ENCODE measurements around the gene ITGA4. TPM values are rescaled to one million over a fixed set of nuclear protein-coding genes. Genes with fewer than 3 reads are reported as not detected.

Gene ITGA4
- total RNA-seq, 1 experiment from 2014 or later = not detected

DNA sequence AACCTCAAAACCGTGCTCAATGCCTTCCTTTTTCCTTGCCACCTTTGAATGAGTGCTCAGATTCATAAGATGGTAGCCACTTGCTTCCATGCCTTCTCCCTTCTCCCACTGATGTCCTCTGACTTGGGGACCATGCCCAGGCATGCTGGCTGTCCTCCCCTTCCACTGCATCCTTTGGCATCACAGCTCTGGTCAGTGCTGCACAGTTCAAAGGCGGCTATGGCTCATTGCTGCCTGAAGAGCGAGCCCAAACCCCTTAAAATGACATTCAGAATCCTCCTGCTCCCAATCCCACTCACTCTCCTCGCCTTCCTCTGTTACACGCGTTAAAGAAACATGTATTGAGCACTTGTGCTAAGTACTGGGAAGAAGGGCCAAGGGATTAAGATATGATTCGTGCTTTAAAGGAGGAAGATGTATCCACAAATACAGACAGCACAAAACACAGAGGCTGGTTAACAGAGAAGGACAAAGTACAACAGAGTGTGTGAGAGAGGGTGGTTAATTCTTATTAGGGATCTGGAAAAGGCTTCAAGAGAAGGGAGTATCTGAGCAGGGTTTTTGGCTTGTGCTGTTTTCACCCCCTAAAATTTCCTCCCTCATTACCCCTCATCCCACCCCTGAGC, 118.0 kb downstream of the ITGA4 start:
- Histone ChIP-seq H3K27me3 (replicated peaks; ENCODE audit: control insufficient read depth, insufficient read depth, low read length) (no peaks in the 10 kb centered on the region), H3K4me1 (no peaks in the 10 kb centered on the region), H3K36me3 (ENCODE audit: control insufficient read depth, insufficient read depth, low read length) (no peaks in the 10 kb centered on the region), H3K4me3 (ENCODE audit: low read depth, low read length) (no peak overlapping the region), H3K9me3 (no peaks in the 10 kb centered on the region)
- POLR2A ChIA-PET = no interaction called here
- CTCF ChIA-PET = interaction anchor here (1.2 kb wide), 1 partner anchor 140 kb away, joined by 8 read pairs; no protein-coding TSS in a partner anchor
- intact Hi-C loops (cut with micrococcal nuclease; ENCODE audit: unreplicated experiment) = loop anchor here (2.0 to 10.0 kb wide), 3 partner anchors 86 to 560 kb away; partner anchors contain the start of gene ITPRID2
- Mint-ChIP-seq H3K4me3 (ENCODE audit: unreplicated experiment) (no peak overlapping the region), H3K9me3 (ENCODE audit: unreplicated experiment) (no peaks in the 10 kb centered on the region), H3K27me3 (ENCODE audit: insufficient read depth, unreplicated experiment) (peaks cover 4% of the 10 kb centered on the region), H3K27ac (ENCODE audit: unreplicated experiment) (no peak overlapping the region), H3K4me1 (ENCODE audit: low read depth, unreplicated experiment) (no peaks in the 10 kb centered on the region), H3K36me3 (ENCODE audit: insufficient read depth, unreplicated experiment) (no peaks in the 10 kb centered on the region)
- TF ChIP-seq, protein P1, sequence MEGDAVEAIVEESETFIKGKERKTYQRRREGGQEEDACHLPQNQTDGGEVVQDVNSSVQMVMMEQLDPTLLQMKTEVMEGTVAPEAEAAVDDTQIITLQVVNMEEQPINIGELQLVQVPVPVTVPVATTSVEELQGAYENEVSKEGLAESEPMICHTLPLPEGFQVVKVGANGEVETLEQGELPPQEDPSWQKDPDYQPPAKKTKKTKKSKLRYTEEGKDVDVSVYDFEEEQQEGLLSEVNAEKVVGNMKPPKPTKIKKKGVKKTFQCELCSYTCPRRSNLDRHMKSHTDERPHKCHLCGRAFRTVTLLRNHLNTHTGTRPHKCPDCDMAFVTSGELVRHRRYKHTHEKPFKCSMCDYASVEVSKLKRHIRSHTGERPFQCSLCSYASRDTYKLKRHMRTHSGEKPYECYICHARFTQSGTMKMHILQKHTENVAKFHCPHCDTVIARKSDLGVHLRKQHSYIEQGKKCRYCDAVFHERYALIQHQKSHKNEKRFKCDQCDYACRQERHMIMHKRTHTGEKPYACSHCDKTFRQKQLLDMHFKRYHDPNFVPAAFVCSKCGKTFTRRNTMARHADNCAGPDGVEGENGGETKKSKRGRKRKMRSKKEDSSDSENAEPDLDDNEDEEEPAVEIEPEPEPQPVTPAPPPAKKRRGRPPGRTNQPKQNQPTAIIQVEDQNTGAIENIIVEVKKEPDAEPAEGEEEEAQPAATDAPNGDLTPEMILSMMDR (IDR thresholded peaks at IDR 0.05; ENCODE audit: insufficient read depth in 1 of 2, low read depth in 1 of 2, low read length in 1 of 2, severe bottlenecking in 1 of 2, unreplicated experiment in 1 of 2) = no peak
- DNase-seq = no peak
- no TSS peak for BruUV-seq (replicated peaks)

DNA sequence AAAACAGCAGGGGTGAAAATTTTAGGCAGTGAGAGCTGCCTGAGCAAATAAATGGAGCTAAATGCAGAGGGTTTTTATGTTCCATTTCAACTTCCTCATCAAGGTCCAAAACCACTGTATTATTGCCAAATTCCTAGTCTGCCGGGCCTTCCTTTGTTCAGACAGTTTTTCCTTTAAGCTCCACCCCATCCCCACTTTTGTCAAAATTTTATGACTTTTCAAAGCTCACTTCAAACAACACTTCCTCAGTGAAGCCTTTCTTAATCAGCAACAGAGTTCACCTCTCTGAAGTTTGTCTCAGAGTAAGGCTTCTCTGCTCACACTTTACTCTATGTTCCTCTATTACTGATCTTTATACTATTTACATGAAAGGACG, 118.5 kb downstream of the ITGA4 start:
- CTCF ChIA-PET = interaction anchor here (1.2 kb wide), 1 partner anchor 140 kb away, joined by 8 read pairs; no protein-coding TSS in a partner anchor
- intact Hi-C loops (cut with micrococcal nuclease; ENCODE audit: unreplicated experiment) = loop anchor here (2.0 to 10.0 kb wide), 3 partner anchors 85 to 559 kb away; partner anchors contain the start of gene ITPRID2

DNA sequence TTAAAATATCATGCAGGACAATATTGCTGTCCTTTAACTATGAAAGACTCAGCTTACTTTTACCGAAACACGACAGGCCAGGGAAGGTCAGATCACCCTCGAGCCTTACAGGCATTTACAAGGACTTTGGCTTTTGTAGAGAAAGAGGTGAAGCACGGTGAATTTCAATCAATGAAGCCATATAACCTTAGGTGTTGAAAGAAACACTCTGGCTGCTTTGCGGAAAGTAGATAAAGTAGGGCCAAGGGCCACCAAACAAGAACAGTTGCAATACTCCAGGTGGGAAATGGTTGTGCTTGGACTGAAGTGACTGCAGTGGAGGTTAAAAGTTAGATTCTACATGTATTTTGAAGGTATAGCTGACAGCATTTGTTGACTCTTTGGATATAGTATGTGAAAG, 119.2 kb downstream of the ITGA4 start:
- Histone ChIP-seq H3K4me1 (no peaks in the 10 kb centered on the region), H3K36me3 (ENCODE audit: control insufficient read depth, insufficient read depth, low read length) (no peaks in the 10 kb centered on the region), H3K4me3 (ENCODE audit: low read depth, low read length) (no peak overlapping the region), H3K9me3 (no peaks in the 10 kb centered on the region), H3K27me3 (replicated peaks; ENCODE audit: control insufficient read depth, insufficient read depth, low read length) (no peaks in the 10 kb centered on the region)
- H3K4me3 Mint-ChIP-seq (ENCODE audit: unreplicated experiment) = no peak overlapping the region
- no peaks in the 10 kb centered on the region for H3K9me3 Mint-ChIP-seq (ENCODE audit: unreplicated experiment)
- H3K27me3 Mint-ChIP-seq (ENCODE audit: insufficient read depth, unreplicated experiment) = peaks cover 4% of the 10 kb centered on the region
- no TSS peak for BruUV-seq (replicated peaks)
- no peak overlapping the region for H3K27ac Mint-ChIP-seq (ENCODE audit: unreplicated experiment)
- no peak for DNase-seq
- ChIA-PET CTCF (no interaction called here), POLR2A (no interaction called here)
- intact Hi-C loops (cut with micrococcal nuclease; ENCODE audit: unreplicated experiment) = loop anchor here (10.0 kb wide), 2 partner anchors 318 to 558 kb away; partner anchors contain the start of gene ITPRID2
- TF ChIP-seq, protein P1 (IDR thresholded peaks at IDR 0.05; ENCODE audit: insufficient read depth in 1 of 2, low read depth in 1 of 2, low read length in 1 of 2, severe bottlenecking in 1 of 2, unreplicated experiment in 1 of 2) = no peak
- no peaks in the 10 kb centered on the region for H3K4me1 Mint-ChIP-seq (ENCODE audit: low read depth, unreplicated experiment)
- no peaks in the 10 kb centered on the region for H3K36me3 Mint-ChIP-seq (ENCODE audit: insufficient read depth, unreplicated experiment)

More for the DNA sequence above, 118.5 kb downstream of the ITGA4 start:
- no peaks in the 10 kb centered on the region for H3K4me1 Mint-ChIP-seq (ENCODE audit: low read depth, unreplicated experiment)
- no TSS peak for BruUV-seq (replicated peaks)
- no peak overlapping the region for H3K4me3 Mint-ChIP-seq (ENCODE audit: unreplicated experiment)
- H3K9me3 ChIP-seq = no peaks in the 10 kb centered on the region
- H3K27me3 Mint-ChIP-seq (ENCODE audit: insufficient read depth, unreplicated experiment) = peaks cover 4% of the 10 kb centered on the region
- no peaks in the 10 kb centered on the region for H3K9me3 Mint-ChIP-seq (ENCODE audit: unreplicated experiment)
- peak in 1 of 2 experiments; percentile 11 for DNase-seq
- no peaks in the 10 kb centered on the region for H3K36me3 ChIP-seq (ENCODE audit: control insufficient read depth, insufficient read depth, low read length)
- H3K4me3 ChIP-seq (ENCODE audit: low read depth, low read length) = no peak overlapping the region
- no peaks in the 10 kb centered on the region for H3K27me3 ChIP-seq (replicated peaks; ENCODE audit: control insufficient read depth, insufficient read depth, low read length)
- no peaks in the 10 kb centered on the region for H3K4me1 ChIP-seq
- H3K27ac Mint-ChIP-seq (ENCODE audit: unreplicated experiment) = no peak overlapping the region
- H3K36me3 Mint-ChIP-seq (ENCODE audit: insufficient read depth, unreplicated experiment) = no peaks in the 10 kb centered on the region
- TF ChIP-seq, protein P1 (IDR thresholded peaks at IDR 0.05; ENCODE audit: insufficient read depth in 1 of 2, low read depth in 1 of 2, low read length in 1 of 2, severe bottlenecking in 1 of 2, unreplicated experiment in 1 of 2) = no peak
- POLR2A ChIA-PET = no interaction called here

All from Caco-2 (cell line).